HG03565 (cell line): ENCODE measurements around the gene A3GALT2.

Experiments used
- ATAC-seq: cut with Tn5 transposase; IDR thresholded peaks from one replicate; pipeline ENCODE4 v1.9.1; 2021; ENCODE audit warnings: mild to moderate bottlenecking, moderate library complexity; ENCODE audit not compliant: unreplicated experiment

The A3GALT2 gene

GRCh38 chr1:33332881-33333280 lies 12.0 kb upstream of the A3GALT2 start:
- ATAC-seq = no peak

DNA sequence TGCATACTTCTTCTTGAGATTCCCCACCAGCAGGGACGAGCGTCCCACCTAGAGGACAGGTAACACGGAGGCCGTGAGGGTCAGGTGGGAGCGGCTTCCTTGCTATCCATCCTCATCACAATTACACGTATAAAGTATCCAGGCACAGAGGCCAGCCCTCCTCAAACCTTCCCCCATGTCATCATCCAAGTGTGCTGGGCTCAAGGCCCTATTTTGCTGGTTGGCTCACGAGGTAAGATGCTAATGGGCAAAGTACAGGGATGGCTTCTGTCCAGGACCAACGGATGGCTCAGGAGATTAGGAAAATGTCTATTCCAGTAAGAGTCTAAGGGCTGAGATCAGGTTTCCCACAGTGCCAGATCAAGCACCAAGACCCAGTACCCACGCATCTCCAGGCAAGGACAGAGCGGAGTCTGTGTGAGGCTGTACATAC lies 11.5 kb upstream of the A3GALT2 start:
- ATAC-seq = no peak

DNA sequence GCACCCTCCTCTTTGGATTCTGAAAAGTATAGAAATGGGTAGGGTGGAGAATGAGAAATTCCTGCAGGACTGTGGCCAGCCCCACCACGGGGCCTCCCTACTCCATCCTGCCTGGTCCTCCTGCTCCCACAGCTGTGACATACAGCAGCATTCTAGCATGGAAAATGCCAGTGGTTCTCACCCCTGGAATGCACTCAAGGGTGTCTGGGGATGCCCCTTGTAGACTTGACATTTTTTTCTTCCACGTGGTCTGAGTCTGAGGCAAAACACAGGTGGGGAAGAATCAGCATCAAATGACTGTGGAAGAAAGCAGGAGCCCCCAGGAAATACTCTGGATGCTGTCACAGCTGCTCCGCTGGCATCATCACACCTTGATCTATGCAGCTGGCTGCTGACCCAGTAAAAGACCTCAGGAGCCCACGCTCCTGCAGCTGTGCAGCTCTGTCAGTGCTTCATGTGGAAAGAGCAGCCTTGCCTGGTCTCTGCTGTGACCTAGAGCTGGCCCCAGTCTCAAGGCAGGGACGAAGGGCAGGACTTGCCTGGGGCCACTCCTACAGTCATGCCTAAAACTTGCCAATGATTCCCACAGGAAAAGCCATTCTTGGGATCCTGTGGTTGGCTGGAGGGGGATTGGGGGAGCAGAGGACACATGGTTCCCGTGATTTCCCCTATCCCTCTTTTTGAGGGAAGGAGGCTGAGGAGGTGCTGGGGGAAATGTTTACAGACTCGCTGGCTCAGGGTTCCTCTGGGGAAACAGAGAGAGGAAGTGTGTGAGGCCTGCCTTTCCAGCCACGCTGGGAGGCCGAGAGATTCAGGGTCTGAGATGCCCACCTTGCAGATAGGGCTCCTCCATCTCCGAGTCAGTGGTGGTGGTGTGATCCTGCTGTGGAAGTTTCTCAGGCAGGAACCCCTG lies 10.8 kb upstream of the A3GALT2 start:
- no peak for ATAC-seq

GRCh38 chr1:33330906-33331305 lies 10.0 kb upstream of the A3GALT2 start:
- ATAC-seq = no peak

GRCh38 chr1:33330361-33330890 lies 9.5 kb upstream of the A3GALT2 start:
- ATAC-seq = no peak

GRCh38 chr1:33329600-33330305 lies 8.9 kb upstream of the A3GALT2 start:
- no peak for ATAC-seq

DNA sequence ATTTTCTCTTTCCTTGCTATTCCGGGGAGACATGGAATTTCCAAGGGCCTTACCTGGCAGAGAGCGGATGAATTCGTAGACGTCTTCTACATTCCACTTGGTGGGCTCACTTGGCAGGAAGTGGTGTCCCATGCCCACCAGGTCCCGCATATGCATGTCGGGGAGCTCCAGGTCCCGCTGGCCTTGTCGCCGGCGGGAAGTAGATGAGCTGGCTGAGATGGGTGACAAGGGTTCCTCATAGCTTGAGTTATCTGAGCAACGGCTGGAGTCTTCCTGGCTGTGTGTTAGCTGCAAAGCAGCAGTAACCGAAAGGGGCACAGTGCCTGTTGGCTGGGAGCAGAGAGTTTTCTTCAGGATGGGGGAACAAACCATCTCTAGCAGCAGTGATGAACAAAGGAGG lies 7.9 kb upstream of the A3GALT2 start:
- ATAC-seq = no peak

DNA sequence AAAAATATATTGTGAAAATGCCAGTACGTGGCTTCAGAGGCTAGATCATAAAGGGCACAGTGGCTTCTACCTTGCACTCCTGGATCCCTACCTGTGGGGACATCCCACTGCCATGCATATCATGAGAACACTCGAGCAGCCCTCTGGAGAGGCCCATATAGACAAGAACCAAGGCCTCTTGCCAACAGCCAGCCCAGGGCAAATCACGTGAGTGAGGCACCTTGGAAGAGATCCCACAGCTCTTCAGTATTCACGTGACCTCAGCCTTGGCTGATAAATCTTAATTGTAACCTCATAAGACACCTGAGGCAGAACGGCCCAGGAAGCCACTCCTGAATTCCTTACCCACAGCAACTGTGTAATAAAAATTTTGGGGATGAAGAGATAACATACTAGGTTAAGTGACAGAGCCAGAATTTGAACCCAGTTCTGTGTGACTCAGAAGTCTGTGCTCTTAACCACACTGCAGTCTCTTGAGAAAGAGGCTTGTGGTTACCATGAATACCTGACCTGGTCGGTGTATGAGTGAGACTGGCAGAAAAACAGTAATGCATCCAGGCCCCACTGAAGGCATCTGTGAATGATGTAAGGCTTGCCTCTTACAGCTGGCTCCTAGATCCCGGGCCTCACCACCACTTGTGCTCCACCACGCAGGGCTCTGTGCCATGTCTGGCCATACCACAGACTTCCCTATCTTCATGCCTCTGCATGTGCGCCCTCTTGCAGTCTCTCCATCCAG lies 6.9 kb upstream of the A3GALT2 start:
- no peak for ATAC-seq

GRCh38 chr1:33326785-33327184 lies 5.9 kb upstream of the A3GALT2 start:
- no peak for ATAC-seq

DNA sequence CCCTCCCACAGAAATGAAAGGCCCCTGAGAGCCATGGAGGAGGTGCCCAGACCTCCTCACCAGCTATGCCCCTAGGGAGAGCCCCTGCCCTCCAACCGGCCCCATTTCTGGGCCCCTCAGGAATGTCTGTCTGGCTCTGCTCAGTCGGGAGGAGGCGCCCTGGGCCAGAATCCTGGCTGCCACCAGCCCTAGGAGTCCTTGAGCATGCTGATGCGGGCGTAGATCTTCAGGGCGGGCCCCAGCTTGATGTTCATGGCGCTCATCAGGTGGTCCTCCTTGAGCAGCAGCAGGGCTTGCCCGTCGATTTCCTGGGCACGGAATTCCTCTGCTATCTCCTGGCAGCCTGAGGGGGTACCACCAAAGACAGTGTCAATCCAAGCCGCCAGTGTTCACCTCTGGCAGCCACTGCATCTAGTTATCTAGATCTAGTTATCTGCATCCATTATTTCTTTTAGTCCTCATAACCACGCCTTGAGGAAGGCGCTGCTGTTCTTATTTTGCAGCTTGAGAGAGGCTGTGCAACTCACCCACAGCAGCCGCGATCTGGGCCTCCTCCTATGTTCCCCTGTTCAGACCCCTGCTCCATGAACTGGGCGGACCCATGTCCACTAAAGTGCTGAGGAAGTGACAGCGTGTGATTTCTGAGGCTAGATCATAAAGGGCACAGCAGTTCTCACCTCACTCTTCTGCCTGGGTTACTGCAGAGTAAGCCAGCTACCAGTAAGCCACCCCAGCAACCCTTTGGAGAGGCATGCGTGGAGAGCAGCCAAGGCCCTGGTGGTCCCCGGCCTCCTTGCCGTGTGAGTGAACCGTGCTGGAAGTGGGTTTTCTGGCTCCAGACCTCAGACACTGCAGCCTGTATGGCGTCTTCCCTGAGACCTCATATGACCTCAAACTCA lies 4.0 kb upstream of the A3GALT2 start:
- ATAC-seq = no peak

GRCh38 chr1:33323663-33324477 lies 3.0 kb upstream of the A3GALT2 start:
- no peak for ATAC-seq

GRCh38 chr1:33322870-33323585 lies 2.1 kb upstream of the A3GALT2 start:
- ATAC-seq = no peak

DNA sequence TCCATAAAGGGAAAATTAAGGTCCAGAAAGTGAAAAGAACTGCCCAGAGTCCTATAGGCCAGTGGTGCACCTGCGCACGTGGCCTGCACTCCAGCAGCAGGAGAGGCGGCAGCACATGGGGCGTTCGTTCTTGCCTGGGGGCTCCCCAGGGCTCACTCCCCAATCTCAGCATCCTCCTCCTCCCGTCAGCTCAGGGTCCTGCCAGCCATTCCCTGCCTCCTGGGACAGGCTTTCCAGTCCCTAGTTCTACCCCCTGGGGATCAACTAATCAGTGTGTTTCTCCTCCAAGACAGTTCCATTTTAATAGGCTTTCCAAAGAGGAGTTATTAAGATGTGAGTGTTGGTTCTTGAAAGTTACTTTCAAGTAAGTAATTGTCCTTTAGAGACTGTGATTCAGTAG lies 1.2 kb upstream of the A3GALT2 start:
- ATAC-seq = no peak

- no peak for ATAC-seq
Measured at GRCh38 chr1:33321178-33321577, 280 bp upstream of the A3GALT2 start.

GRCh38 chr1:33319949-33320618 lies 814 bp downstream of the A3GALT2 start:
- ATAC-seq = no peak

GRCh38 chr1:33319186-33319948 lies 1.5 kb downstream of the A3GALT2 start:
- ATAC-seq = no peak

- ATAC-seq = no peak
Measured at GRCh38 chr1:33317946-33318345, 3.0 kb downstream of the A3GALT2 start.
